Right kidney (tissue), 1 donor: ENCODE results near the gene KLHL6.
"Not testable (repeated sequence)": the region's sequence is repeated elsewhere in the genome, so short reads cannot be mapped to it uniquely, and the experiment has no call there.

Source experiments
- DNase-seq: peaks from one replicate; pipeline ENCODE4 v3.0.0-alpha.2; 2016

KLHL6 gene

GRCh38 chr3:183486472-183486871 is 69.0 kb downstream of the KLHL6 start:
- DNase-seq: no peak

GRCh38 chr3:183485585-183485984 is 69.9 kb downstream of the KLHL6 start:
- no peak for DNase-seq

- no peak for DNase-seq
Observed at GRCh38 chr3:183485093-183485492, 70.4 kb downstream of the KLHL6 start.

- no peak for DNase-seq
Observed at GRCh38 chr3:183484431-183485075, 71.0 kb downstream of the KLHL6 start.

GRCh38 chr3:183481582-183481981 is 73.9 kb downstream of the KLHL6 start:
- DNase-seq: no peak

- no peak for DNase-seq
Observed at GRCh38 chr3:183478501-183478900, 77.0 kb downstream of the KLHL6 start.

GRCh38 chr3:183477801-183478456 is 77.6 kb downstream of the KLHL6 start:
- DNase-seq: no peak

GRCh38 chr3:183475764-183476162 is 79.7 kb downstream of the KLHL6 start:
- DNase-seq: not testable (repeated sequence)

GRCh38 chr3:183475016-183475763 is 80.3 kb downstream of the KLHL6 start:
- DNase-seq: no peak

GRCh38 chr3:183473969-183474368 is 81.5 kb downstream of the KLHL6 start:
- no peak for DNase-seq

GRCh38 chr3:183472155-183472554 is 83.4 kb downstream of the KLHL6 start:
- no peak for DNase-seq

GRCh38 chr3:183468424-183468823 is 87.1 kb downstream of the KLHL6 start:
- no peak for DNase-seq

GRCh38 chr3:183466575-183466974 is 88.9 kb downstream of the KLHL6 start:
- DNase-seq: no peak

GRCh38 chr3:183465710-183466109 is 89.8 kb downstream of the KLHL6 start:
- DNase-seq: not testable (repeated sequence)

GRCh38 chr3:183464480-183464879 is 91.0 kb downstream of the KLHL6 start:
- DNase-seq: no peak

- DNase-seq: no peak
Observed at GRCh38 chr3:183460081-183461055, 95.1 kb downstream of the KLHL6 start.

GRCh38 chr3:183455089-183455488 is 100.4 kb downstream of the KLHL6 start:
- DNase-seq: no peak

GRCh38 chr3:183454064-183454463 is 101.4 kb downstream of the KLHL6 start:
- DNase-seq: no peak

- no peak for DNase-seq
Observed at GRCh38 chr3:183449791-183450190, 105.7 kb downstream of the KLHL6 start.

- no peak for DNase-seq
Observed at GRCh38 chr3:183449391-183449790, 106.1 kb downstream of the KLHL6 start.

GRCh38 chr3:183448369-183449128 is 107.0 kb downstream of the KLHL6 start:
- DNase-seq: no peak
